ENCODE data around the gene TMC7. TPM values are rescaled to one million over a fixed set of nuclear protein-coding genes. Genes with fewer than 3 reads are reported as not detected.
A peak's percentile ranks its signal among the peaks of the same experiment; 100 is the strongest.
"Not testable (repeated sequence)": the region's sequence is repeated elsewhere in the genome, so short reads cannot be mapped to it uniquely, and the experiment has no call there.

TMC7 gene
- total and polyA plus RNA-seq, 4 experiments from 2014 or later, result not detected

GRCh38 chr16:18945233-18945632 is 38.5 kb upstream of the TMC7 start:
- Histone ChIP-seq H3K4me1 (ENCODE audit: insufficient read depth, low read length) (peaks cover 12% of the 10 kb centered on the region), H3K36me3 (ENCODE audit: insufficient read depth, low read length) (no peaks in the 10 kb centered on the region), H3K27ac (ENCODE audit: low read depth, low read length) (no peak overlapping the region), H3K4me3 (ENCODE audit: low read length in 2 of 2) (no peak overlapping the region), H3K9me3 (ENCODE audit: control insufficient read depth in 1 of 2, low read length in 2 of 2) (no peaks in the 10 kb centered on the region), H3K27me3 (ENCODE audit: insufficient read depth, low read length) (no peaks in the 10 kb centered on the region)
- Mint-ChIP-seq H3K4me1 (peaks cover 4 to 11% (median 8%) of the 10 kb centered on the region in 4 donors), H3K36me3 (no peaks in the 10 kb centered on the region), H3K27me3 (no peaks in the 10 kb centered on the region), H3K9me3 (no peaks in the 10 kb centered on the region), H3K27ac (peak overlapping the region in 5 of 7 donors; percentile 19 to 89 (median 62)), H3K4me3 (peak overlapping the region; percentile 54 to 90 (median 86))
- no peak for DNase-seq
- ChIA-PET POLR2A (ENCODE audit: partially characterized antibody) (interaction anchor here (0.7 to 1.2 kb wide), 2 partner anchors 10 to 144 kb away, joined by 3 read pairs; partner anchors contain the start of gene ARL6IP1), CTCF (ENCODE audit: partially characterized antibody) (interaction anchor here (1.4 to 4.5 kb wide), 3 partner anchors 8 to 143 kb away, joined by 7 to 24 read pairs (median 7); partner anchors contain the start of gene ARL6IP1)
- intact Hi-C loops (cut with micrococcal nuclease), result loop anchor here (10.0 kb wide), 1 partner anchor 50 kb away; no protein-coding TSS in a partner anchor

- POLR2A ChIA-PET (ENCODE audit: partially characterized antibody), result no interaction called here
- H3K9me3 ChIP-seq (ENCODE audit: control insufficient read depth in 1 of 2, low read length in 2 of 2), result no peaks in the 10 kb centered on the region
- intact Hi-C loops (cut with micrococcal nuclease), result loop anchor here (10.0 kb wide), 1 partner anchor 54 kb away; no protein-coding TSS in a partner anchor
- H3K27me3 ChIP-seq (ENCODE audit: insufficient read depth, low read length), result no peaks in the 10 kb centered on the region
- H3K27ac ChIP-seq (ENCODE audit: low read depth, low read length), result no peak overlapping the region
- Mint-ChIP-seq H3K9me3 (no peaks in the 10 kb centered on the region), H3K4me3 (no peak overlapping the region), H3K36me3 (no peaks in the 10 kb centered on the region), H3K27ac (no peak overlapping the region), H3K27me3 (no peaks in the 10 kb centered on the region), H3K4me1 (peaks cover 8 to 15% (median 10%) of the 10 kb centered on the region in 4 donors)
- no peak for DNase-seq
- H3K4me3 ChIP-seq (ENCODE audit: low read length in 2 of 2), result no peak overlapping the region
- CTCF ChIA-PET (ENCODE audit: partially characterized antibody), result no interaction called here
- no peaks in the 10 kb centered on the region for H3K36me3 ChIP-seq (ENCODE audit: insufficient read depth, low read length)
- peaks cover 17% of the 10 kb centered on the region for H3K4me1 ChIP-seq (ENCODE audit: insufficient read depth, low read length)
Measured at GRCh38 chr16:18948372-18949020, 35.2 kb upstream of the TMC7 start.

DNA sequence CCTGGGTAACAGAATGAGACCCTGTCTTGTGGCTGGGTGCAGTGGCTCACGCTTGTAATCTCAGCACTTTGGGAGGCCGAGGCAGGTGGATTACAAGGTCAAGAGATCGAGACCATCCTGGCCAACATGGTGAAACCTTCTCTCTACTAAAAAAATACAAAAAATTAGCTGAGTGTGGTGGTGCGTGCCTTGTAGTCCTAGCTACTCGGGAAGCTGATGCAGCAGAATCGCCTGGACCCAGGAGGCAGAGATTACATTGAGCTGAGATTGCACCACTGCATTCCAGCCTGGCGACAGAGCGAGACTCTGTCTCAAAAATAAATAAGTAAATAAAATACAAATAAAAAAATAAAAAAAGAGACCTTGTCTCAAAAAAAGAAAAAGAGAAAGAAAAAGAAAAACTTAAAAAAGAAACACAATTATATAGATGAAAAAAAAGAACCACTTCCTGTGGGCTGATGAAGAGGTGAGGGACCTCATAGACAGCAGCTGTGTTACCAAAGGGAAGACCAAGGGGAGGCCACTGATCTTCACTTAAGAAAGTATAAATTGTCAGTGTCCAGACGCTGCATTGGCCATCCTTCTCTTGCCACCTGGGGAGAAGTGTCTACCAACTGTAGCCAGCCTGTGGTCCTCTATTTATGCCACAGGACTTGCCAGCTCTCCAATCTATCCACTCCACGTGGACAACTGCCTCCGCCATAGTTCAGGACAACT is 33.1 kb upstream of the TMC7 start:
- CTCF ChIA-PET (ENCODE audit: partially characterized antibody), result interaction anchor here (0.9 kb wide), 1 partner anchor 19 kb away, joined by 3 read pairs; no protein-coding TSS in a partner anchor
- peaks cover 8 to 15% (median 10%) of the 10 kb centered on the region in 4 donors for H3K4me1 Mint-ChIP-seq
- H3K27ac Mint-ChIP-seq, result no peak overlapping the region
- peaks cover 17% of the 10 kb centered on the region for H3K4me1 ChIP-seq (ENCODE audit: insufficient read depth, low read length)
- no peak for DNase-seq
- H3K36me3 ChIP-seq (ENCODE audit: insufficient read depth, low read length), result no peaks in the 10 kb centered on the region
- H3K36me3 Mint-ChIP-seq, result no peaks in the 10 kb centered on the region
- no peaks in the 10 kb centered on the region for H3K9me3 Mint-ChIP-seq
- H3K4me3 ChIP-seq (ENCODE audit: low read length in 2 of 2), result no peak overlapping the region
- H3K27ac ChIP-seq (ENCODE audit: low read depth, low read length), result no peak overlapping the region
- no peaks in the 10 kb centered on the region for H3K27me3 Mint-ChIP-seq
- no peaks in the 10 kb centered on the region for H3K27me3 ChIP-seq (ENCODE audit: insufficient read depth, low read length)
- peak overlapping the region in 1 of 8 donors; percentile 25 for H3K4me3 Mint-ChIP-seq
- no peaks in the 10 kb centered on the region for H3K9me3 ChIP-seq (ENCODE audit: control insufficient read depth in 1 of 2, low read length in 2 of 2)
- intact Hi-C loops (cut with micrococcal nuclease), result no loop called here
- POLR2A ChIA-PET (ENCODE audit: partially characterized antibody), result interaction anchor here (1.1 kb wide), 1 partner anchor 161 kb away, joined by 3 read pairs; the partner anchor contains the start of gene RPS15A

GRCh38 chr16:18953547-18953946 is 30.2 kb upstream of the TMC7 start:
- no peaks in the 10 kb centered on the region for H3K9me3 ChIP-seq (ENCODE audit: control insufficient read depth in 1 of 2, low read length in 2 of 2)
- H3K9me3 Mint-ChIP-seq, result no peaks in the 10 kb centered on the region
- intact Hi-C loops (cut with micrococcal nuclease), result no loop called here
- no peaks in the 10 kb centered on the region for H3K27me3 Mint-ChIP-seq
- POLR2A ChIA-PET (ENCODE audit: partially characterized antibody), result no interaction called here
- H3K27ac Mint-ChIP-seq, result no peak overlapping the region
- H3K27ac ChIP-seq (ENCODE audit: low read depth, low read length), result no peak overlapping the region
- no peak overlapping the region for H3K4me3 Mint-ChIP-seq
- CTCF ChIA-PET (ENCODE audit: partially characterized antibody), result interaction anchor here (3.9 kb wide), 1 partner anchor 16 kb away, joined by 14 read pairs; no protein-coding TSS in a partner anchor
- H3K36me3 ChIP-seq (ENCODE audit: insufficient read depth, low read length), result no peaks in the 10 kb centered on the region
- no peak for DNase-seq
- H3K4me3 ChIP-seq (ENCODE audit: low read length in 2 of 2), result no peak overlapping the region
- no peaks in the 10 kb centered on the region for H3K36me3 Mint-ChIP-seq
- H3K27me3 ChIP-seq (ENCODE audit: insufficient read depth, low read length), result no peaks in the 10 kb centered on the region
- peaks cover 0 to 15% (median 7%) of the 10 kb centered on the region in 4 donors for H3K4me1 Mint-ChIP-seq
- H3K4me1 ChIP-seq (ENCODE audit: insufficient read depth, low read length), result peaks cover 5% of the 10 kb centered on the region

DNA sequence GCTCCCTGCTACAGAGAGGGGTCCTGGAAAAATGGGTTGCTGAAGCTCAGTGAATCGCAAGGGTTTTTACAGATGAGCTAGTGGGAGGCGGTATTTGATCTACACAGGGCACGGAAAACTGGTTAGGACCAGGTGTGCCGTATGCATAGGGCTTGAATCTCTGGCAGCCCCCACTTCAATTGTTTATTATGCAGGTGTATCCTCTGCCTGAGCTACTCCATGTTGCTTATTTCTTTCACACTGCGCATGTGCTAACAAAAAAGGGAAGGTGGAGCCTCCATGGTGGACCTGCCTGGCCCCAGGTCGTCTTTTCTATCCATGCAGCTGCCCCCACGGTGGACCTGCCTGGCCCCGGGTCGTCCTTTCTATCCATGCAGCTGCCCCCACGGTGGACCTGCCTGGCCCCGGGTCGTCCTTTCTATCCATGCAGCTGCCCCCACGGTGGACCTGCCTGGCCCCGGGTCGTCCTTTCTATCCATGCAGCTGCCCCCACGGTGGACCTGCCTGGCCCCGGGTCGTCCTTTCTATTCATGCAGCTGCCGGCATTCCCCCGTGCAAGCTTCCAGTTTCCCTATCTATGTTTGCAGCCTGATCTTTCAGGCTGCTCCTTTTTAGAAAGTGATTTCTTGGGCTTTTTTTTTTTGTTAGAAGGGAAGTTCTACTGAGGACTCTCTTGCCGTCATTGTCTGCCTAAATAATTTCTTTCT is 27.7 kb upstream of the TMC7 start:
- H3K36me3 ChIP-seq (ENCODE audit: insufficient read depth, low read length); H3K27me3 ChIP-seq (ENCODE audit: insufficient read depth, low read length); intact Hi-C loops (cut with micrococcal nuclease); H3K36me3 Mint-ChIP-seq; H3K27ac ChIP-seq (ENCODE audit: low read depth, low read length); H3K9me3 ChIP-seq (ENCODE audit: control insufficient read depth in 1 of 2, low read length in 2 of 2); POLR2A ChIA-PET (ENCODE audit: partially characterized antibody); H3K27me3 Mint-ChIP-seq; H3K4me3 ChIP-seq (ENCODE audit: low read length in 2 of 2); H3K4me1 ChIP-seq (ENCODE audit: insufficient read depth, low read length); H3K9me3 Mint-ChIP-seq: not testable (repeated sequence)
- CTCF ChIA-PET (ENCODE audit: partially characterized antibody), result interaction anchor here (1.7 kb wide), 1 partner anchor 9 kb away, joined by 5 read pairs; no protein-coding TSS in a partner anchor
- peak overlapping the region in 5 of 7 donors; percentile 55 to 94 (median 82) for H3K27ac Mint-ChIP-seq
- peak overlapping the region in 7 of 8 donors; percentile 81 to 92 (median 85) for H3K4me3 Mint-ChIP-seq
- H3K4me1 Mint-ChIP-seq, result peaks cover 0 to 12% (median 5%) of the 10 kb centered on the region in 4 donors
- DNase-seq, result peak in 4 of 5 donors; percentile 33 to 51 (median 44)

- peaks cover 0 to 10% (median 3%) of the 10 kb centered on the region in 4 donors for H3K4me1 Mint-ChIP-seq
- H3K36me3 ChIP-seq (ENCODE audit: insufficient read depth, low read length); H3K36me3 Mint-ChIP-seq; H3K27me3 ChIP-seq (ENCODE audit: insufficient read depth, low read length); DNase-seq; POLR2A ChIA-PET (ENCODE audit: partially characterized antibody); H3K27me3 Mint-ChIP-seq; H3K27ac ChIP-seq (ENCODE audit: low read depth, low read length); H3K9me3 ChIP-seq (ENCODE audit: control insufficient read depth in 1 of 2, low read length in 2 of 2); H3K4me3 ChIP-seq (ENCODE audit: low read length in 2 of 2); intact Hi-C loops (cut with micrococcal nuclease); H3K9me3 Mint-ChIP-seq; H3K4me1 ChIP-seq (ENCODE audit: insufficient read depth, low read length): not testable (repeated sequence)
- peak overlapping the region in 3 of 7 donors; percentile 53 to 94 (median 82) for H3K27ac Mint-ChIP-seq
- peak overlapping the region in 7 of 8 donors; percentile 81 to 92 (median 85) for H3K4me3 Mint-ChIP-seq
- CTCF ChIA-PET (ENCODE audit: partially characterized antibody), result interaction anchor here (0.7 to 1.7 kb wide), 3 partner anchors 10 to 156 kb away, joined by 4 to 5 read pairs (median 4); partner anchors contain the start of gene ARL6IP1
Measured at GRCh38 chr16:18956658-18957241, 27.0 kb upstream of the TMC7 start.

Data from CD4-positive, alpha-beta memory T cell (primary cell).